HEK293T (cell line): ENCODE data around the gene ZNF771.

Source experiments
- CTCF ChIA-PET: fragments of 350-600 bp; formaldehyde crosslinking; extraction: SDS; loops from one replicate; lab custom pipeline; 2021; ENCODE audit warnings: antibody characterized with exemption, inconsistent platforms; lab: Yijun Ruan, JAX
- POLR2A ChIA-PET: fragments of 350-600 bp; formaldehyde crosslinking; extraction: SDS; loops from one replicate; lab custom pipeline; 2020; ENCODE audit warnings: antibody characterized with exemption, inconsistent platforms; lab: Yijun Ruan, JAX
- DNase-seq: peaks from one replicate; pipeline ENCODE4 v3.0.0; 2012; ENCODE audit warnings: mixed read lengths; ENCODE audit errors: extremely low spot score
- ARNT ChIP-seq: fragments of 450-650 bp; IDR thresholded peaks from 2 replicates; pipeline ENCODE4 v1.6.1; 2017; ENCODE audit warnings: mild to moderate bottlenecking
- BHLHE40 ChIP-seq: fragments of 450-650 bp; IDR thresholded peaks from 2 replicates; pipeline ENCODE4 v1.6.1; 2016; ENCODE audit warnings: mild to moderate bottlenecking, moderate library complexity, borderline replicate concordance
- CTBP1 ChIP-seq: fragments of 450-650 bp; IDR thresholded peaks from 2 replicates; pipeline ENCODE4 v1.6.1; 2016; ENCODE audit warnings: borderline replicate concordance
- ELF4 ChIP-seq: fragments of 450-650 bp; IDR thresholded peaks from 2 replicates; pipeline ENCODE4 v1.6.1; 2017; ENCODE audit warnings: antibody characterized with exemption
- FOXA1 ChIP-seq: fragments of 450-650 bp; IDR thresholded peaks from 2 replicates; pipeline ENCODE4 v1.6.1; 2016; ENCODE audit warnings: mild to moderate bottlenecking
- FOXK2 ChIP-seq: fragments of 450-650 bp; IDR thresholded peaks from 2 replicates; pipeline ENCODE4 v1.6.1; 2016; ENCODE audit warnings: mild to moderate bottlenecking
- FOXM1 ChIP-seq: fragments of 450-650 bp; IDR thresholded peaks from 2 replicates; pipeline ENCODE4 v1.6.1; 2017; ENCODE audit warnings: mild to moderate bottlenecking, borderline replicate concordance
- HDGF ChIP-seq: fragments of 450-650 bp; IDR thresholded peaks from 2 replicates; pipeline ENCODE4 v1.6.1; 2017; ENCODE audit warnings: antibody characterized with exemption, borderline replicate concordance
- L3MBTL2 ChIP-seq: fragments of 450-650 bp; conservative IDR thresholded peaks from 2 replicates; pipeline ENCODE4 v1.6.1; 2016; ENCODE audit warnings: mild to moderate bottlenecking
- LEF1 ChIP-seq: fragments of 450-650 bp; IDR thresholded peaks from 2 replicates; pipeline ENCODE4 v1.6.1; 2017; ENCODE audit warnings: mild to moderate bottlenecking, borderline replicate concordance
- NFRKB ChIP-seq: fragments of 450-650 bp; IDR thresholded peaks from 2 replicates; pipeline ENCODE4 v1.6.1; 2016; ENCODE audit warnings: mild to moderate bottlenecking, moderate library complexity
- PKNOX1 ChIP-seq: fragments of 450-650 bp; IDR thresholded peaks from 2 replicates; pipeline ENCODE4 v1.6.1; 2016
- SP1 ChIP-seq: fragments of 450-650 bp; IDR thresholded peaks from 2 replicates; pipeline ENCODE4 v1.6.1; 2017
- SUZ12 ChIP-seq: fragments of 450-650 bp; IDR thresholded peaks from 2 replicates; pipeline ENCODE4 v1.6.1; 2016; ENCODE audit warnings: mild to moderate bottlenecking
- TARDBP ChIP-seq: fragments of 450-650 bp; IDR thresholded peaks from 2 replicates; pipeline ENCODE4 v1.6.1; 2016
- ZNF384 ChIP-seq: fragments of 450-650 bp; IDR thresholded peaks from 2 replicates; pipeline ENCODE4 v1.6.1; 2016

Gene ZNF771

GRCh38 chr16:30407102-30407803, at the start of gene ZNF771:
Gene ZNF771 (plus strand): TSS chr16:30407606. CDS start chr16:30408054, 448 bp downstream.
- peak; percentile 71 for TF ChIP-seq CTBP1
- TF ChIP-seq ARNT = no peak
- TF ChIP-seq SP1 = no peak
- TF ChIP-seq FOXA1 = no peak
- TF ChIP-seq L3MBTL2 = peak; percentile 94
- TF ChIP-seq LEF1 = no peak; the same call in 1 of the 2 replicates
- TF ChIP-seq NFRKB = no peak
- TF ChIP-seq SUZ12 = no peak
- TF ChIP-seq TARDBP = no peak
- no peak for TF ChIP-seq PKNOX1
- no peak for TF ChIP-seq FOXK2
- TF ChIP-seq FOXM1 = no peak
- TF ChIP-seq HDGF = 0 out of 2 replicates have a peak, but pooled peaks have one; percentile 52
- no peak; the same call in 1 of the 2 replicates for TF ChIP-seq ELF4
- no peak for TF ChIP-seq BHLHE40
- TF ChIP-seq ZNF384 = no peak
- DNase-seq = peak; percentile 94
- ChIA-PET CTCF (interaction anchor here (0.6 to 2.2 kb wide), 8 partner anchors 12 to 315 kb away, joined by 3 to 15 read pairs (median 4); partner anchors contain the start of genes DCTPP1, TBC1D10B and ZNF48), POLR2A (interaction anchor here (0.6 to 7.4 kb wide), 31 partner anchors 9 to 352 kb away, joined by 3 to 97 read pairs (median 4); partner anchors contain the start of genes ALDOA, CD2BP2, DCTPP1 and FBRS)

GRCh38 chr16:30357715-30358576, 49.5 kb upstream of the ZNF771 start:
- no peak for TF ChIP-seq FOXA1
- DNase-seq = no peak
- POLR2A ChIA-PET = interaction anchor here (0.8 to 7.6 kb wide), 4 partner anchors 12 to 49 kb away, joined by 3 to 95 read pairs (median 6); partner anchors contain the start of genes TBC1D10B and ZNF771
- CTCF ChIA-PET = interaction anchor here (0.8 to 2.0 kb wide), 2 partner anchors 52 to 266 kb away, joined by 3 to 5 read pairs; no protein-coding TSS in a partner anchor

- no peak for DNase-seq
- no peak for TF ChIP-seq L3MBTL2
- TF ChIP-seq FOXK2 = no peak
- no peak for TF ChIP-seq CTBP1
- TF ChIP-seq HDGF = no peak
- TF ChIP-seq FOXA1 = no peak
- TF ChIP-seq NFRKB = no peak
- TF ChIP-seq SUZ12 = no peak
- no peak for TF ChIP-seq FOXM1
- TF ChIP-seq BHLHE40 = no peak
- no peak for TF ChIP-seq PKNOX1
- no peak for TF ChIP-seq SP1
- no peak for TF ChIP-seq ZNF384
- no peak for TF ChIP-seq LEF1
- no peak for TF ChIP-seq ELF4
- TF ChIP-seq ARNT = no peak
- TF ChIP-seq TARDBP = no peak
- ChIA-PET CTCF (interaction anchor here (1.8 to 2.0 kb wide), 2 partner anchors 10 to 51 kb away, joined by 5 read pairs; no protein-coding TSS in a partner anchor), POLR2A (interaction anchor here (0.8 to 7.6 kb wide), 4 partner anchors 11 to 71 kb away, joined by 3 to 95 read pairs (median 4); partner anchors contain the start of genes DCTPP1 and TBC1D10B)
These were observed 48.8 kb upstream of the ZNF771 start for GRCh38 chr16:30358577-30358936.

GRCh38 chr16:30358990-30359870, 48.2 kb upstream of the ZNF771 start:
- ChIA-PET CTCF (interaction anchor here (0.6 to 1.8 kb wide), 2 partner anchors 10 to 50 kb away, joined by 3 to 5 read pairs; no protein-coding TSS in a partner anchor), POLR2A (interaction anchor here (0.8 to 7.6 kb wide), 7 partner anchors 10 to 71 kb away, joined by 3 to 95 read pairs (median 4); partner anchors contain the start of genes DCTPP1, TBC1D10B and ZNF48)
- TF ChIP-seq NFRKB = no peak
- no peak for TF ChIP-seq FOXM1
- TF ChIP-seq PKNOX1 = no peak
- no peak for TF ChIP-seq TARDBP

GRCh38 chr16:30359871-30360170, 47.6 kb upstream of the ZNF771 start:
- DNase-seq = no peak
- ChIA-PET CTCF (interaction anchor here (0.6 to 1.8 kb wide), 2 partner anchors 9 to 50 kb away, joined by 3 to 5 read pairs; no protein-coding TSS in a partner anchor), POLR2A (interaction anchor here (1.1 to 7.6 kb wide), 5 partner anchors 10 to 50 kb away, joined by 3 to 95 read pairs (median 5); partner anchors contain the start of genes TBC1D10B and ZNF48)
- no peak for TF ChIP-seq FOXA1
- no peak for TF ChIP-seq BHLHE40
- TF ChIP-seq ELF4 = no peak
- TF ChIP-seq TARDBP = no peak
- TF ChIP-seq L3MBTL2 = no peak
- TF ChIP-seq SUZ12 = no peak
- no peak for TF ChIP-seq SP1
- TF ChIP-seq CTBP1 = no peak
- TF ChIP-seq ARNT = no peak
- TF ChIP-seq PKNOX1 = no peak
- no peak for TF ChIP-seq HDGF
- TF ChIP-seq FOXM1 = no peak
- no peak for TF ChIP-seq LEF1
- no peak for TF ChIP-seq FOXK2
- no peak for TF ChIP-seq ZNF384
- no peak for TF ChIP-seq NFRKB

More at GRCh38 chr16:30358990-30359870, 48.2 kb upstream of the ZNF771 start:
- no peak for DNase-seq
